SU-DHL-6 (cell line): Measurements from ENCODE around the gene SLC35F2.

ENCODE experiments used
- CTCF ChIP-seq: fragments of 200-600 bp; sonication (generic); IDR thresholded peaks from one replicate; pipeline ENCODE4 v1.5.1; 2017; ENCODE audit warnings: antibody characterized with exemption, mild to moderate bottlenecking, low read length, moderate library complexity; ENCODE audit not compliant: insufficient read depth, poor library complexity, severe bottlenecking
- EZH2phosphoT487 ChIP-seq: fragments of 200-600 bp; sonication (generic), shearing (Covaris generic); conservative IDR thresholded peaks from 2 replicates; pipeline ENCODE4 v1.6.1; 2018; ENCODE audit warnings: mild to moderate bottlenecking, antibody characterized with exemption, low read length, moderate library complexity, mixed read lengths

- TF ChIP-seq EZH2phosphoT487 (no peak), CTCF (no peak)
These were observed 21.7 kb downstream of the SLC35F2 start for GRCh38 chr11:107836851-107837250.
